ENCODE data around the gene ARSI.

- TF ChIP-seq CTCF (conservative IDR thresholded peaks at IDR 0.05 in 1 of 2, IDR thresholded peaks at IDR 0.05 in 1 of 2; ENCODE audit: low read depth in 1 of 2, low read length in 2 of 2) (no peak), EZH2 (IDR thresholded peaks at IDR 0.05; ENCODE audit: low read length, missing control alignments) (no peak)
Measured at GRCh38 chr5:150246429-150246828, 56.3 kb downstream of the ARSI start.
